Endothelial cell of umbilical vein (primary cell): ENCODE results near the gene SPG21. TPM values are rescaled to one million over a fixed set of nuclear protein-coding genes. Genes with fewer than 3 reads are reported as not detected.

Experiments
- BruUV-seq: library from RNA; stranded (reverse); fragments of 400-500 nt; replicated peaks from 2 replicates; lab custom pipeline; 2021; lab: Mats Ljungman, UMichigan
- CTCF ChIA-PET: fragments of 300-600, 350-600 bp; sonication (Branson Sonifier 250); formaldehyde crosslinking; loops from one replicate; lab custom pipeline; 2021; ENCODE audit warnings: antibody characterized with exemption, inconsistent platforms; lab: Charles Lee
- POLR2A ChIA-PET: fragments of 300-600, 350-600 bp; sonication (Branson Sonifier 250); formaldehyde crosslinking; loops from one replicate; lab custom pipeline; 2021; ENCODE audit warnings: antibody characterized with exemption, inconsistent platforms; lab: Charles Lee
- DNase-seq: peaks from one replicate; pipeline ENCODE4 v3.0.0-alpha.2; 2011; ENCODE audit warnings: low read depth, low spot score
- FAIRE-seq: peaks from 2 replicates; lab custom pipeline; 2011; peaks lifted over from hg19 to GRCh38; lab: Jason Lieb, UNC
- H2AFZ ChIP-seq: 2 replicates; pipeline ENCODE4 v1.6.0; 2012; ENCODE audit warnings: low read depth, low read length, control low read depth, inconsistent platforms
- H3K27ac ChIP-seq: 2 replicates; pipeline ENCODE4 v1.5.1; 2011; ENCODE audit warnings: low read depth, mild to moderate bottlenecking, control low read depth, low read length, moderate library complexity; ENCODE audit not compliant: insufficient read depth
- H3K27me3 ChIP-seq, 2 experiments: 2 replicates each; pipeline versions ENCODE4 v1.6.0 to v1.6.1; 2011; ENCODE audit warnings: low read length in 2 of 2, mixed read lengths in 1 of 2; ENCODE audit not compliant: control insufficient read depth in 2 of 2, insufficient read depth in 2 of 2
- H3K36me3 ChIP-seq, 2 experiments: 2 replicates in 1 of 2; 3 replicates in 1 of 2; pipeline ENCODE4 v1.5.1; 2011; ENCODE audit warnings: low read length in 2 of 2, mild to moderate bottlenecking in 1 of 2, moderate library complexity in 1 of 2; ENCODE audit not compliant: control insufficient read depth in 2 of 2, insufficient read depth in 2 of 2; ENCODE audit errors: extremely low read depth in 1 of 2
- H3K4me1 ChIP-seq: 3 replicates; pipeline ENCODE4 v1.5.1; 2011; ENCODE audit warnings: mild to moderate bottlenecking, low read length; ENCODE audit not compliant: control insufficient read depth, insufficient read depth; ENCODE audit errors: extremely low read depth
- H3K4me2 ChIP-seq: 2 replicates; pipeline ENCODE4 v1.6.1; 2011; ENCODE audit warnings: low read length, control low read depth, mixed read lengths; ENCODE audit not compliant: insufficient read depth
- H3K4me3 ChIP-seq, 3 experiments: fragments of 200-600 bp in 1 of 3; sonication (generic), shearing (Covaris generic) in 1 of 3; replicated peaks in 1 of 3; 2 replicates each; pipeline ENCODE4 v1.5.1; 2011 to 2016; ENCODE audit warnings: control low read depth in 3 of 3, low read length in 3 of 3, mild to moderate bottlenecking in 2 of 3, inconsistent platforms in 1 of 3, low read depth in 1 of 3, moderate library complexity in 1 of 3; ENCODE audit not compliant: insufficient read depth in 1 of 3
- H3K79me2 ChIP-seq: 2 replicates; pipeline ENCODE4 v1.6.0; 2012; ENCODE audit warnings: low read length, inconsistent platforms; ENCODE audit not compliant: control insufficient read depth, insufficient read depth
- H3K9ac ChIP-seq: replicated peaks from 2 replicates; pipeline ENCODE3; 2011; ENCODE audit warnings: low read length, control low read depth; ENCODE audit not compliant: insufficient read depth; ENCODE audit errors: extremely low read depth
- H3K9me1 ChIP-seq: replicated peaks from 3 replicates; pipeline ENCODE4 v1.6.0; 2011; ENCODE audit warnings: mild to moderate bottlenecking, low read length; ENCODE audit not compliant: control insufficient read depth, insufficient read depth; ENCODE audit errors: extremely low read depth
- H3K9me3 ChIP-seq: replicated peaks from 2 replicates; pipeline ENCODE4 v1.5.1; 2012; ENCODE audit warnings: low read length, inconsistent platforms; ENCODE audit not compliant: control insufficient read depth, insufficient read depth
- H4K20me1 ChIP-seq: replicated peaks from 2 replicates; pipeline ENCODE3; 2011; ENCODE audit warnings: mild to moderate bottlenecking, low read length; ENCODE audit not compliant: control insufficient read depth, insufficient read depth; ENCODE audit errors: extremely low read depth
- CTCF ChIP-seq, 2 donors: IDR thresholded peaks; 1 replicate in 1 of 2; 2 replicates in 1 of 2; pipeline ENCODE4 v1.5.1; 2011; ENCODE audit warnings: low read length in 2 of 2, mild to moderate bottlenecking in 2 of 2, moderate library complexity in 2 of 2, control low read depth in 1 of 2, inconsistent platforms in 1 of 2, low read depth in 1 of 2; ENCODE audit not compliant: insufficient read depth in 1 of 2; ENCODE audit errors: extremely low read depth in 1 of 2
- EZH2 ChIP-seq: IDR thresholded peaks from 2 replicates; pipeline ENCODE4 v1.6.1; 2012; ENCODE audit warnings: borderline replicate concordance, low read depth, mild to moderate bottlenecking, moderate library complexity, low read length, inconsistent platforms; ENCODE audit not compliant: severe bottlenecking
- FOS ChIP-seq: IDR thresholded peaks from 2 replicates; pipeline ENCODE4 v1.6.1; 2011; ENCODE audit warnings: mild to moderate bottlenecking, low read length, moderate library complexity, borderline replicate concordance; ENCODE audit not compliant: insufficient read depth
- GATA2 ChIP-seq: IDR thresholded peaks from 2 replicates; pipeline ENCODE4 v1.7.0; 2011; ENCODE audit warnings: low read depth, mild to moderate bottlenecking, moderate library complexity, mixed read lengths, low read length; ENCODE audit not compliant: insufficient read length, insufficient read depth
- JUN ChIP-seq: IDR thresholded peaks from 2 replicates; pipeline ENCODE4 v1.6.1; 2011; ENCODE audit warnings: borderline replicate concordance, low read depth; ENCODE audit not compliant: insufficient read length, insufficient read depth
- MAX ChIP-seq: IDR thresholded peaks from 2 replicates; pipeline ENCODE4 v1.6.1; 2011; ENCODE audit not compliant: insufficient read depth, insufficient read length
- MYC ChIP-seq: IDR thresholded peaks from one replicate; pipeline ENCODE4 v1.6.1; 2011; ENCODE audit warnings: mild to moderate bottlenecking, low read depth, low read length
- POLR2A ChIP-seq: IDR thresholded peaks from 2 replicates; pipeline ENCODE4 v1.6.1; 2012; ENCODE audit warnings: low read depth, mild to moderate bottlenecking, control low read depth, low read length
- POLR2AphosphoS5 ChIP-seq: IDR thresholded peaks from 2 replicates; pipeline ENCODE4 v1.6.1; 2012; ENCODE audit warnings: low read depth, mild to moderate bottlenecking, control low read depth, low read length, moderate library complexity; ENCODE audit not compliant: insufficient read depth
- dilution Hi-C: fragments of 300-500 bp; cut with MboI; formaldehyde crosslinking; loops from one replicate; pipeline ENCODE4 v1.15.0; 2019; ENCODE audit warnings: low sequenced_read_pairs; ENCODE audit not compliant: extremely low pct_ligation_motif_present
- intact Hi-C: fragments of 100-400 bp; cut with micrococcal nuclease; formaldehyde crosslinking; loops from one replicate; pipeline ENCODE4 v1.10.0; 2022
- polyA plus RNA-seq, 4 experiments: library from polyadenylated mRNA; depleted of rRNA in 3 of 4; stranded (reverse) in 3 of 4; unstranded in 1 of 4; fragments of >200 nt; gene quantifications; 2 replicates each; pipeline versions ENCODE4 v1.2.1 to v1.2.3, GENCODE V29; 2011 to 2012; ENCODE audit warnings: missing spikeins in 1 of 4
- total RNA-seq: library from RNA; stranded (reverse); gene quantifications from 2 replicates; pipeline ENCODE4 v1.2.3, GENCODE V29; 2021

The SPG21 gene
- total and polyA plus RNA-seq, 2 donors (not counting 3 experiments of a cell fraction or from before 2014, with no cell fraction given): 70.2 to 82.5 TPM

- Histone ChIP-seq H3K4me2 (no peak overlapping the region), H3K27me3 (no peaks in the 10 kb centered on the region), H3K9ac (no peak overlapping the region), H3K4me3 (no peak overlapping the region), H3K4me1 (peaks cover 8% of the 10 kb centered on the region), H3K79me2 (peaks cover 12% of the 10 kb centered on the region), H3K36me3 (peaks cover 0 to 11% of the 10 kb centered on the region in 2 experiments), H3K9me1 (no peaks in the 10 kb centered on the region), H2AFZ (no peak overlapping the region), H3K27ac (no peak overlapping the region), H4K20me1 (no peaks in the 10 kb centered on the region), H3K9me3 (no peaks in the 10 kb centered on the region)
- DNase-seq (no peak), FAIRE-seq (no peak)
- intact Hi-C loops: no loop called here
- BruUV-seq: no TSS peak
- ChIA-PET POLR2A (interaction anchor here (0.6 kb wide), 1 partner anchor 15 kb away, joined by 13 read pairs; no protein-coding TSS in a partner anchor), CTCF (no interaction called here)
- TF ChIP-seq EZH2: no peak
- TF ChIP-seq FOS: no peak
- no peak for TF ChIP-seq MAX
- no peak for TF ChIP-seq POLR2AphosphoS5
- TF ChIP-seq CTCF (IDR thresholded peaks at IDR 0.05; ENCODE audit: extremely low read depth in 1 of 2, insufficient read depth in 1 of 2, low read depth in 1 of 2, low read length in 2 of 2): no peak
- no peak for TF ChIP-seq MYC
- no peak for TF ChIP-seq GATA2
- no peak for TF ChIP-seq JUN
- TF ChIP-seq POLR2A: no peak
- dilution Hi-C loops: no loop called here
These were observed 37.0 kb upstream of the SPG21 start for GRCh38 chr15:65026756-65027155.
